ENCODE measurements around the gene SCNN1A.

SCNN1A gene

DNA sequence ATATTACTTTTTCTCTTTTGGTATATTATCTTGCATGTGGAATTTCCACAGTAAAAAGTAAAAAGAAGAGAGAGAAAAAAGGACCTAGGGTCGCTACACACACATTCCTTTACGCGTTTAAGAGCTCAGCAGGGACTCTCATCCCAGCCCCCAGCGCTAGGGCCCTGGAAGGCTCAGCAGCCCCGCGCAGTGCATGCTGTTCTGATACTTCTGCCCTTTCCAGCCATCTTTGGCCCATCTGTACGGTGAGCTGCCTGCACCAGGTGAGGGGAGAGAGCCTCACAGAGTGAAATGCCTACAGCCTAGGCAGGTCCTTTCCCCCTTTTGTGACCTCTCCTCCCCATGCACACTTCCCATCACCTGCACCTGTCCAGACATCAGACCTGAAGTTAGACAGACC, 7.0 kb upstream of the SCNN1A start:
- TF ChIP-seq, protein P1, sequence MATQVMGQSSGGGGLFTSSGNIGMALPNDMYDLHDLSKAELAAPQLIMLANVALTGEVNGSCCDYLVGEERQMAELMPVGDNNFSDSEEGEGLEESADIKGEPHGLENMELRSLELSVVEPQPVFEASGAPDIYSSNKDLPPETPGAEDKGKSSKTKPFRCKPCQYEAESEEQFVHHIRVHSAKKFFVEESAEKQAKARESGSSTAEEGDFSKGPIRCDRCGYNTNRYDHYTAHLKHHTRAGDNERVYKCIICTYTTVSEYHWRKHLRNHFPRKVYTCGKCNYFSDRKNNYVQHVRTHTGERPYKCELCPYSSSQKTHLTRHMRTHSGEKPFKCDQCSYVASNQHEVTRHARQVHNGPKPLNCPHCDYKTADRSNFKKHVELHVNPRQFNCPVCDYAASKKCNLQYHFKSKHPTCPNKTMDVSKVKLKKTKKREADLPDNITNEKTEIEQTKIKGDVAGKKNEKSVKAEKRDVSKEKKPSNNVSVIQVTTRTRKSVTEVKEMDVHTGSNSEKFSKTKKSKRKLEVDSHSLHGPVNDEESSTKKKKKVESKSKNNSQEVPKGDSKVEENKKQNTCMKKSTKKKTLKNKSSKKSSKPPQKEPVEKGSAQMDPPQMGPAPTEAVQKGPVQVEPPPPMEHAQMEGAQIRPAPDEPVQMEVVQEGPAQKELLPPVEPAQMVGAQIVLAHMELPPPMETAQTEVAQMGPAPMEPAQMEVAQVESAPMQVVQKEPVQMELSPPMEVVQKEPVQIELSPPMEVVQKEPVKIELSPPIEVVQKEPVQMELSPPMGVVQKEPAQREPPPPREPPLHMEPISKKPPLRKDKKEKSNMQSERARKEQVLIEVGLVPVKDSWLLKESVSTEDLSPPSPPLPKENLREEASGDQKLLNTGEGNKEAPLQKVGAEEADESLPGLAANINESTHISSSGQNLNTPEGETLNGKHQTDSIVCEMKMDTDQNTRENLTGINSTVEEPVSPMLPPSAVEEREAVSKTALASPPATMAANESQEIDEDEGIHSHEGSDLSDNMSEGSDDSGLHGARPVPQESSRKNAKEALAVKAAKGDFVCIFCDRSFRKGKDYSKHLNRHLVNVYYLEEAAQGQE (IDR thresholded peaks at IDR 0.05; ENCODE audit: insufficient read depth in 1 of 2, low read depth in 2 of 2, low read length in 2 of 2), result no peak
- no peak for TF ChIP-seq POLR2AphosphoS5 (IDR thresholded peaks at IDR 0.05; ENCODE audit: low read depth, low read length)
- TF ChIP-seq TAF1 (IDR thresholded peaks at IDR 0.05; ENCODE audit: borderline replicate concordance, insufficient read depth, low read length), result no peak
- no peak for TF ChIP-seq SIN3A (IDR thresholded peaks at IDR 0.05; ENCODE audit: borderline replicate concordance, insufficient read depth, low read length)
- TF ChIP-seq FOXP2 (optimal IDR thresholded peaks at IDR 0.05; ENCODE audit: borderline replicate concordance, extremely low read depth, extremely low read length, insufficient read depth), result no peak

DNA sequence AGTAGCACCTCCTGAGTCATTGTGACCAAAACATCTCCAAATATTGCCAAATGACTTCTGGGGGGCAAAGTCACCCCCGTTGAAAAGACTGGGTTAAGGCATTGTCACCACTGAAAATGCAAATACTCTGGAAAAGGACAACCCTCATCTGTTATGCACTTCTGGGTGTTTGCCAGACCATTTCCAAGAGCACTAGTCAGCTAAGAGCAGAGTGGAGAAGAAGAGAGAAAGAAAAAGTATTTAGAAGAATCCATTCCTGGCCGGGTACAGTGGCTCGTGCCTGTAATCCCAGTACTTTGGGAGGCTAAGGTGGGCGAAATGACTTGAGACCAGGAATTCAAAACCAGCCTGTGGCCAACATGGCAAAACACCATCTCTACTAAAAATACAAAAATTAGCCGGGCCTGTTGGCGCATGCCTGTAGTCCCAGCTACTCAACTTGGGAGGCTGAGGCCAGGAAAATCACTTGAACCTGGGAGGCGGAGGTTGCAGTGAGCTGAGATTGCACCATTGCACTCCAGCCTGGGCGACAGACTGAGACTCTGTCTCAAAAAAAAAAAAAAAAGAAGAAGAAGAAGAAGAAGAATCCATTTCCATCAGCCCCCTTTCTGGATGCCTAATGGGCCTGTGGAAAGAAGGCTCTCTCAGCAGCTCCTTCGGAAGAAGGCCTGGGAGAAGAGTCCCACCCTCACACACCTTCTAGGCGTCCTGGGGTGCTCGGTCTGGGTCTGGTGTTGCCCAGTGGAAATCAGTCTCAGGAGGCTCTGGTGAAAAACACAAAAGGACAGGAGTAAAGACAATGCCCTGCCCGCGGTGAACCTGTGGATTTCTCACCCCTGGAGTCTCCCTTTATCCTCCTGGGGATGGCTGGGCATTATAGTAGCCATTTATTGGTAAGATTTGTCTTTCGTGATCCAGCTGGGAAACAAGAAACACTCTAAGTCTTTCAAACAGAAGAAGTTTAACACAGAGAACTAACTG, 5.1 kb upstream of the SCNN1A start:
- TF ChIP-seq SIN3A (IDR thresholded peaks at IDR 0.05; ENCODE audit: borderline replicate concordance, insufficient read depth, low read length) (no peak), TAF1 (IDR thresholded peaks at IDR 0.05; ENCODE audit: borderline replicate concordance, insufficient read depth, low read length) (no peak), FOXP2 (optimal IDR thresholded peaks at IDR 0.05; ENCODE audit: borderline replicate concordance, extremely low read depth, extremely low read length, insufficient read depth) (no peak), POLR2AphosphoS5 (IDR thresholded peaks at IDR 0.05; ENCODE audit: low read depth, low read length) (no peak)
- TF ChIP-seq, protein P1 (IDR thresholded peaks at IDR 0.05; ENCODE audit: insufficient read depth in 1 of 2, low read depth in 2 of 2, low read length in 2 of 2), result no peak

DNA sequence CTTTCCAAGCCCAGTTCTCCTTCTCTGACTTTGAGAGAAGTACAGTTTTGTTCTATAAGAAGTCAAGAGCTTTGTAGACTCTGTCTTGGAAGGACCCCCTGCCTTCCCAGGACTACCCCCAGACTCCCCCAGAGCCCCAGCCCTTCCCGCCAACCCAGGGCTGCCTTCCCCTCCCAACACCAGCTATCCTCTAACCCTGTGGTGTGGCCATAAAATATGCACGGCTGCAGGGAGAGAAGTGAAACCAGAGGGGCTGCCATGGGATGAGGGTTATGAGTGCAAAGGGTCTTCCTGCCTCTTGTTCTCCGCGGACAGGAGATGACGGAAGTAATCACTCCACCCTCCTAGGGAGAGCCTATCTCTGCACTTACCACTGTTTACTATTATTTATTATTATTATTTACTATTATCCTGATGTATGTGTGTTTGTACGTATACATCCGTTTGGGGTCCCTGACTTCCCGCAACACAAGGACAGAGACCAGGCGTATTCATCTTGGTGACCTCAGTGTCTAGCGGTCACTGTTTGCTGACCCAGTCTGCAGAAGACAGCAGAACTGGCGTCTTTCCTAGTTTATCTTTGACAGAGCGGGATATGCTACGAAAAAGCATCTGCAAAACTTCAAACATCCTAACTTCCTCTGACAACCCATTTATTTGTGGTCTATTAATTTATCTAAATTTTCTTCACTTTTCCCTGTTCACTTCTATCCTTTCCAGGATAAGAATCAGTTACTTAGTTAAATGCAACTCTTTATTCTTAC, 3.5 kb upstream of the SCNN1A start:
- TF ChIP-seq TAF1 (IDR thresholded peaks at IDR 0.05; ENCODE audit: borderline replicate concordance, insufficient read depth, low read length) (no peak), FOXP2 (optimal IDR thresholded peaks at IDR 0.05; ENCODE audit: borderline replicate concordance, extremely low read depth, extremely low read length, insufficient read depth) (no peak), SIN3A (IDR thresholded peaks at IDR 0.05; ENCODE audit: borderline replicate concordance, insufficient read depth, low read length) (no peak), POLR2AphosphoS5 (IDR thresholded peaks at IDR 0.05; ENCODE audit: low read depth, low read length) (no peak)
- TF ChIP-seq, protein P1 (IDR thresholded peaks at IDR 0.05; ENCODE audit: insufficient read depth in 1 of 2, low read depth in 2 of 2, low read length in 2 of 2), result no peak

- TF ChIP-seq POLR2AphosphoS5 (IDR thresholded peaks at IDR 0.05; ENCODE audit: low read depth, low read length) (no peak), TAF1 (IDR thresholded peaks at IDR 0.05; ENCODE audit: borderline replicate concordance, insufficient read depth, low read length) (no peak), FOXP2 (optimal IDR thresholded peaks at IDR 0.05; ENCODE audit: borderline replicate concordance, extremely low read depth, extremely low read length, insufficient read depth) (no peak), SIN3A (IDR thresholded peaks at IDR 0.05; ENCODE audit: borderline replicate concordance, insufficient read depth, low read length) (no peak)
- TF ChIP-seq, protein P1 (IDR thresholded peaks at IDR 0.05; ENCODE audit: insufficient read depth in 1 of 2, low read depth in 2 of 2, low read length in 2 of 2), result no peak
These were observed 2.3 kb upstream of the SCNN1A start for GRCh38 chr12:6377667-6377994.

Measured in PFSK-1 (cell line).